Brain microvascular endothelial cell (primary cell): ENCODE measurements around the gene LENEP.

Source experiments
- DNase-seq: peaks from one replicate; pipeline ENCODE4 v3.0.0-alpha.2; 2020
- H3K27ac ChIP-seq: fragments of 250-450 bp; sonication (Bioruptor Pico); 2 replicates; pipeline ENCODE4 v1.5.1; 2020; ENCODE audit warnings: mild to moderate bottlenecking, moderate library complexity
- H3K27me3 ChIP-seq: fragments of 250-450 bp; sonication (Bioruptor Pico); replicated peaks from 2 replicates; pipeline ENCODE4 v1.5.1; 2020; ENCODE audit warnings: mild to moderate bottlenecking
- H3K36me3 ChIP-seq: fragments of 250-450 bp; sonication (Bioruptor Pico); replicated peaks from 2 replicates; pipeline ENCODE4 v1.5.1; 2020; ENCODE audit warnings: mild to moderate bottlenecking
- H3K4me3 ChIP-seq: 2 replicates; pipeline ENCODE4 v1.5.1; 2011; ENCODE audit warnings: low read depth, mild to moderate bottlenecking, control low read depth, low read length, moderate library complexity
- CTCF ChIP-seq: IDR thresholded peaks from 2 replicates; pipeline ENCODE4 v1.5.1; 2011; ENCODE audit warnings: low read depth, mild to moderate bottlenecking, moderate library complexity, low read length, control low read depth, inconsistent platforms; ENCODE audit errors: missing control alignments
- in situ Hi-C: cut with HindIII; loops from 2 replicates; pipeline ENCODE4 v1.10.0; 2017; ENCODE audit warnings: low sequenced_read_pairs, low pct_ligation_motif_present

The LENEP gene

GRCh38 chr1:154958681-154959425 lies 34.5 kb upstream of the LENEP start:
- Histone ChIP-seq H3K4me3 (no peak overlapping the region), H3K36me3 (peaks cover 16% of the 10 kb centered on the region), H3K27ac (no peak overlapping the region), H3K27me3 (no peaks in the 10 kb centered on the region)
- in situ Hi-C loops: no loop called here
- DNase-seq: no peak
- TF ChIP-seq CTCF: no peak

GRCh38 chr1:154959426-154959780 lies 34.0 kb upstream of the LENEP start:
- no peaks in the 10 kb centered on the region for H3K27me3 ChIP-seq
- no peak overlapping the region for H3K27ac ChIP-seq
- peaks cover 20% of the 10 kb centered on the region for H3K36me3 ChIP-seq
- TF ChIP-seq CTCF: no peak
- no peak overlapping the region for H3K4me3 ChIP-seq
- in situ Hi-C loops: no loop called here
- DNase-seq: no peak

GRCh38 chr1:154960446-154961136 lies 32.8 kb upstream of the LENEP start:
- TF ChIP-seq CTCF: no peak
- H3K4me3 ChIP-seq: peak overlapping the region; percentile 70
- H3K27ac ChIP-seq: no peak overlapping the region
- in situ Hi-C loops: no loop called here
- H3K36me3 ChIP-seq: peaks cover 32% of the 10 kb centered on the region
- DNase-seq: no peak
- no peaks in the 10 kb centered on the region for H3K27me3 ChIP-seq

GRCh38 chr1:154961207-154962155 lies 31.9 kb upstream of the LENEP start, which contains the start of gene PYGO2:
Gene PYGO2, minus strand, starts transcription at chr1:154961782. Its CDS starts 206 bp downstream, at chr1:154961576.
- DNase-seq: peak; percentile 54
- peaks cover 41% of the 10 kb centered on the region for H3K36me3 ChIP-seq

More at GRCh38 chr1:154961207-154962155, 31.9 kb upstream of the LENEP start, which contains the start of gene PYGO2:
- peak; percentile 27 for TF ChIP-seq CTCF
- peak within 1 kb of the TSS; percentile 70 for H3K4me3 ChIP-seq
- H3K27me3 ChIP-seq: no peaks in the 10 kb centered on the region
- peak within 1 kb of the TSS; percentile 96 for H3K27ac ChIP-seq
- in situ Hi-C loops: no loop called here
